ENCODE measurements around the gene WDFY2. TPM values are rescaled to one million over a fixed set of nuclear protein-coding genes. Genes with fewer than 3 reads are reported as not detected.

The WDFY2 gene
- total RNA-seq, 4 donors from 2014 or later = 12.9 to 23.2 (median 17.1) TPM

- WGBS, 2 donors = 58 to 75% methylated on average over 2 of the region's 2 CpGs
- H3K4me1 ChIP-seq = peaks cover 0 to 6% (median 0%) of the 10 kb centered on the region in 4 donors
- H3K36me3 ChIP-seq = no peaks in the 10 kb centered on the region
- no peaks in the 10 kb centered on the region for H3K27me3 ChIP-seq
- H3K4me3 ChIP-seq = no peak overlapping the region
- H3K9me3 ChIP-seq = no peaks in the 10 kb centered on the region
- no peak overlapping the region for H3K27ac ChIP-seq
- DNase-seq (ENCODE audit: low spot score in 2 of 2) = no peak
- TF ChIP-seq POLR2A (IDR thresholded peaks at IDR 0.05) = no peak
- TF ChIP-seq EP300 (IDR thresholded peaks at IDR 0.05) = no peak
- TF ChIP-seq CTCF (IDR thresholded peaks at IDR 0.05) = no peak
Measured at GRCh38 chr13:51549593-51549992, 34.7 kb upstream of the WDFY2 start.

GRCh38 chr13:51550151-51550550 is 34.1 kb upstream of the WDFY2 start:
- Histone ChIP-seq H3K27ac (no peak overlapping the region), H3K9me3 (no peaks in the 10 kb centered on the region), H3K4me3 (no peak overlapping the region), H3K27me3 (no peaks in the 10 kb centered on the region), H3K4me1 (peaks cover 0 to 6% (median 0%) of the 10 kb centered on the region in 4 donors), H3K36me3 (no peaks in the 10 kb centered on the region)
- no peak for DNase-seq (ENCODE audit: low spot score in 2 of 2)
- 87 to 92% methylated on average over 1 of the region's 1 CpG for WGBS, 2 donors
- TF ChIP-seq POLR2A (IDR thresholded peaks at IDR 0.05) (no peak), EP300 (IDR thresholded peaks at IDR 0.05) (no peak), CTCF (IDR thresholded peaks at IDR 0.05) (no peak)

GRCh38 chr13:51551416-51551815 is 32.8 kb upstream of the WDFY2 start:
- Histone ChIP-seq H3K36me3 (no peaks in the 10 kb centered on the region), H3K27ac (peak overlapping the region in 2 of 4 donors; percentile 39 to 56), H3K4me1 (peaks cover 0 to 6% (median 0%) of the 10 kb centered on the region in 4 donors), H3K4me3 (no peak overlapping the region), H3K27me3 (no peaks in the 10 kb centered on the region), H3K9me3 (no peaks in the 10 kb centered on the region)
- 73 to 75% methylated on average over 2 of the region's 2 CpGs for WGBS, 2 donors
- TF ChIP-seq POLR2A (IDR thresholded peaks at IDR 0.05) (no peak), CTCF (IDR thresholded peaks at IDR 0.05) (no peak), EP300 (IDR thresholded peaks at IDR 0.05) (no peak)
- no peak for DNase-seq (ENCODE audit: low spot score in 2 of 2)

- Histone ChIP-seq H3K27me3 (no peaks in the 10 kb centered on the region), H3K27ac (peak overlapping the region in 3 of 4 donors; percentile 39 to 65 (median 56)), H3K4me3 (no peak overlapping the region), H3K36me3 (no peaks in the 10 kb centered on the region), H3K9me3 (no peaks in the 10 kb centered on the region), H3K4me1 (peaks cover 0 to 6% (median 0%) of the 10 kb centered on the region in 4 donors)
- WGBS, 2 donors = 61 to 71% methylated on average over 2 of the region's 2 CpGs
- DNase-seq (ENCODE audit: low spot score in 2 of 2) = no peak
- TF ChIP-seq EP300 (IDR thresholded peaks at IDR 0.05) = peak in 1 of 2 donors; percentile 51
- peak in 1 of 2 donors; percentile 47 for TF ChIP-seq POLR2A (IDR thresholded peaks at IDR 0.05)
- no peak for TF ChIP-seq CTCF (IDR thresholded peaks at IDR 0.05)
Measured at GRCh38 chr13:51552027-51552426, 32.2 kb upstream of the WDFY2 start.

- no peaks in the 10 kb centered on the region for H3K36me3 ChIP-seq
- no peak overlapping the region for H3K4me3 ChIP-seq
- peaks cover 0 to 9% (median 0%) of the 10 kb centered on the region in 4 donors for H3K4me1 ChIP-seq
- no peak for DNase-seq (ENCODE audit: low spot score in 2 of 2)
- no peak overlapping the region for H3K27ac ChIP-seq
- 84 to 87% methylated on average over 2 of the region's 2 CpGs for WGBS, 2 donors
- no peak for TF ChIP-seq CTCF (IDR thresholded peaks at IDR 0.05)
- no peak for TF ChIP-seq EP300 (IDR thresholded peaks at IDR 0.05)
- no peak for TF ChIP-seq POLR2A (IDR thresholded peaks at IDR 0.05)
- no peaks in the 10 kb centered on the region for H3K9me3 ChIP-seq
- no peaks in the 10 kb centered on the region for H3K27me3 ChIP-seq
Measured at GRCh38 chr13:51553531-51553930, 30.7 kb upstream of the WDFY2 start.

All from tibial nerve (tissue), 4 donors.